K562 (cell line): Measurements from ENCODE around the gene LILRB3. TPM values are rescaled to one million over a fixed set of nuclear protein-coding genes. Genes with fewer than 3 reads are reported as not detected.

Experiments
- CXXC5 ChIP-seq: fragments of 250-450 bp; sonication (Bioruptor Pico); IDR thresholded peaks from 2 replicates; pipeline ENCODE4 v1.8.0; 2022; ENCODE audit warnings: inconsistent platforms, mild to moderate bottlenecking, moderate library complexity
- MCM2 ChIP-seq: fragments of 450-650 bp; IDR thresholded peaks from 2 replicates; pipeline ENCODE4 v1.6.1; 2017; ENCODE audit warnings: low read depth, mild to moderate bottlenecking
- REST ChIP-seq, 2 experiments: fragments of 450-650 bp; formaldehyde crosslinking in 1 of 2; IDR thresholded peaks; 2 replicates each; pipeline versions ENCODE4 v1.4.0 to v1.6.1; 2014 to 2020; ENCODE audit warnings: mild to moderate bottlenecking in 2 of 2, borderline replicate concordance in 1 of 2, low read depth in 1 of 2
- TARDBP ChIP-seq: fragments of 450-650 bp; IDR thresholded peaks from 2 replicates; pipeline ENCODE4 v1.6.1; 2016
- YY1 ChIP-seq, 3 experiments: IDR thresholded peaks; 2 replicates each; pipeline ENCODE4 v1.6.1; 2011; ENCODE audit warnings: low read length in 2 of 3, mild to moderate bottlenecking in 2 of 3, moderate library complexity in 2 of 3, borderline replicate concordance in 1 of 3, control low read depth in 1 of 3, low read depth in 1 of 3; ENCODE audit not compliant: insufficient read depth in 3 of 3, insufficient replicate concordance in 2 of 3, control insufficient read depth in 1 of 3, insufficient read length in 1 of 3; ENCODE audit errors: extremely low read depth in 1 of 3
- ZC3H4 ChIP-seq: sonication (generic); formaldehyde crosslinking; IDR thresholded peaks from 2 replicates; pipeline ENCODE4 v1.9.0; 2021; ENCODE audit warnings: missing genetic modification reagents, borderline replicate concordance
- ZNF224 ChIP-seq: sonication (generic); formaldehyde crosslinking; IDR thresholded peaks from 2 replicates; pipeline ENCODE4 v1.8.0; 2022; ENCODE audit warnings: mild to moderate bottlenecking, missing genetic modification reagents
- ZNF561 ChIP-seq: fragments of 450-650 bp; formaldehyde crosslinking; conservative IDR thresholded peaks from 2 replicates; pipeline ENCODE4 v1.4.0; 2020; ENCODE audit warnings: mild to moderate bottlenecking, moderate library complexity
- polyA plus RNA-seq, 8 experiments: library from polyadenylated mRNA; depleted of rRNA in 4 of 8; stranded (reverse) in 5 of 8; unstranded in 3 of 8; fragments of >200 nt; fragmentation: Nextera tagmentation in 2 of 8; fragmentation: Illumina TruSeq in 1 of 8; extraction: Ambion mirVana in 2 of 8; extraction: Trizol in 1 of 8; gene quantifications; 2 replicates each; pipeline versions ENCODE4 v1.2.1 to v1.2.3, GENCODE V29; 2011 to 2014; ENCODE audit warnings: inconsistent platforms in 1 of 8, missing spikeins in 1 of 8
- total RNA-seq, 7 experiments: library from RNA; depleted of rRNA in 6 of 7; stranded (reverse); fragments of >200 nt in 6 of 7; fragmentation: Illumina TruSeq in 2 of 7; extraction: Trizol in 2 of 7; gene quantifications; 2 replicates each; pipeline versions ENCODE4 v1.2.1 to v1.2.3, GENCODE V29; 2011 to 2021; ENCODE audit warnings: low replicate concordance in 1 of 7

LILRB3 gene
- total and polyA plus RNA-seq, 9 of the 15 experiments (the other 6 are each of a cell fraction or from before 2014, with no cell fraction given), result 0.01 to 0.09 TPM; not detected in 7

GRCh38 chr19:54207983-54208783, 14.6 kb downstream of the LILRB3 start (continued):
- peak; percentile 62; the same call in 1 of the 2 replicates for TF ChIP-seq ZC3H4
- TF ChIP-seq ZNF561 (CRISPR knock-in tag), result no peak
- TF ChIP-seq TARDBP, result peak; percentile 56; the same call in 1 of the 2 replicates
- TF ChIP-seq ZNF224 (CRISPR knock-in tag), result no peak
- TF ChIP-seq YY1 (IDR thresholded peaks at IDR 0.05; ENCODE audit: borderline replicate concordance in 1 of 3, control insufficient read depth in 1 of 3, extremely low read depth in 1 of 3, insufficient read depth in 3 of 3, insufficient read length in 1 of 3, insufficient replicate concordance in 2 of 3, low read depth in 1 of 3, low read length in 2 of 3), result peak in 1 of 3 experiments; percentile 8
- peak; percentile 69 for TF ChIP-seq REST (IDR thresholded peaks at IDR 0.05; ENCODE audit: borderline replicate concordance)
- TF ChIP-seq REST (CRISPR knock-in tag; IDR thresholded peaks at IDR 0.05; ENCODE audit: low read depth), result no peak; the same call in 1 of the 2 replicates
- TF ChIP-seq MCM2, result no peak
- peak; percentile 73; the same call in 1 of the 2 replicates for TF ChIP-seq CXXC5
